PC-3 (cell line): ENCODE data around the gene PRSS38.

Source experiments
- EZH2 ChIP-seq: fragments of 300-600 bp; sonication (generic); IDR thresholded peaks from one replicate; pipeline ENCODE4 v1.6.1; 2017; ENCODE audit warnings: antibody characterized with exemption, mild to moderate bottlenecking, low read length; ENCODE audit not compliant: unreplicated experiment
- EZH2phosphoT487 ChIP-seq: fragments of 300-600 bp; sonication (generic); IDR thresholded peaks from 2 replicates; pipeline ENCODE4 v1.6.1; 2018; ENCODE audit warnings: mild to moderate bottlenecking, antibody characterized with exemption, low read length, borderline replicate concordance
- TF ChIP-seq, protein P1 (sequence below): fragments of 300-600 bp; sonication (generic); conservative IDR thresholded peaks from 2 replicates; pipeline ENCODE4 v1.5.1; 2017; ENCODE audit warnings: antibody characterized with exemption, low read depth, mild to moderate bottlenecking, low read length

DNA sequence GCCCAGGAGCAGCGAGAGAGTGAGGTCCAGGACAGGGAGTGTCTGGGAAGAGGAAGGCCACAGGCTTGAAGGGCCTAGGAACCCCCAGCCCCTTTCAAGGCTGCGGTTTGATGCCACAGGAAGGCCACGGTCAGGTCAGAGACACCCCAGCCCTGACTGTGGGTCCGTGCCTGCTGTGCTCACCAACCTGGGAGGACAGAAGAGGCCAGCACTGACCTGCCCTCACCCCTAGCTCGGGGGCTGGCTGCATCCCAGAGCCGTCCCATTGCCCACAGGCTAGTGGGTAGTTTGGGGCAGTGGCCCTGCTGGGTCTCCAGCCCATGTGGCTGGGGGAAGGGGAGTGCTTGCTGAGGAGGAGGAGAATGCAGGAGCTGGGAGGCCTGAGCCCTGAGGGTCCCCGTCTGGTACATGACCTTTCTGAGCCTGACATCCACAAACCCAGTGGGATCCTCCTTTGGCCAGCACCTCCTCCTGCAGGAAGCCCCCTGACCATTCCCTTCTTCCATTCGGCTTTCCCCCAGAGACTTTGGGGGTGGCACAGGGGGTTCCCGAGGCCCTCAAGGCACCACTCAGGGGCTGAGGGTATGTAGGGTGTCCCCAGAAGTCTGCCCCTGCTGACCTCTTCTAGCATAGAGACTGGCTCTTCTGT, 77.9 kb downstream of the PRSS38 start:
- TF ChIP-seq, protein P1, sequence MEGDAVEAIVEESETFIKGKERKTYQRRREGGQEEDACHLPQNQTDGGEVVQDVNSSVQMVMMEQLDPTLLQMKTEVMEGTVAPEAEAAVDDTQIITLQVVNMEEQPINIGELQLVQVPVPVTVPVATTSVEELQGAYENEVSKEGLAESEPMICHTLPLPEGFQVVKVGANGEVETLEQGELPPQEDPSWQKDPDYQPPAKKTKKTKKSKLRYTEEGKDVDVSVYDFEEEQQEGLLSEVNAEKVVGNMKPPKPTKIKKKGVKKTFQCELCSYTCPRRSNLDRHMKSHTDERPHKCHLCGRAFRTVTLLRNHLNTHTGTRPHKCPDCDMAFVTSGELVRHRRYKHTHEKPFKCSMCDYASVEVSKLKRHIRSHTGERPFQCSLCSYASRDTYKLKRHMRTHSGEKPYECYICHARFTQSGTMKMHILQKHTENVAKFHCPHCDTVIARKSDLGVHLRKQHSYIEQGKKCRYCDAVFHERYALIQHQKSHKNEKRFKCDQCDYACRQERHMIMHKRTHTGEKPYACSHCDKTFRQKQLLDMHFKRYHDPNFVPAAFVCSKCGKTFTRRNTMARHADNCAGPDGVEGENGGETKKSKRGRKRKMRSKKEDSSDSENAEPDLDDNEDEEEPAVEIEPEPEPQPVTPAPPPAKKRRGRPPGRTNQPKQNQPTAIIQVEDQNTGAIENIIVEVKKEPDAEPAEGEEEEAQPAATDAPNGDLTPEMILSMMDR, result no peak
- TF ChIP-seq EZH2phosphoT487, result no peak
- no peak for TF ChIP-seq EZH2
